ENCODE measurements around the gene KLHL22.

KLHL22 gene

DNA sequence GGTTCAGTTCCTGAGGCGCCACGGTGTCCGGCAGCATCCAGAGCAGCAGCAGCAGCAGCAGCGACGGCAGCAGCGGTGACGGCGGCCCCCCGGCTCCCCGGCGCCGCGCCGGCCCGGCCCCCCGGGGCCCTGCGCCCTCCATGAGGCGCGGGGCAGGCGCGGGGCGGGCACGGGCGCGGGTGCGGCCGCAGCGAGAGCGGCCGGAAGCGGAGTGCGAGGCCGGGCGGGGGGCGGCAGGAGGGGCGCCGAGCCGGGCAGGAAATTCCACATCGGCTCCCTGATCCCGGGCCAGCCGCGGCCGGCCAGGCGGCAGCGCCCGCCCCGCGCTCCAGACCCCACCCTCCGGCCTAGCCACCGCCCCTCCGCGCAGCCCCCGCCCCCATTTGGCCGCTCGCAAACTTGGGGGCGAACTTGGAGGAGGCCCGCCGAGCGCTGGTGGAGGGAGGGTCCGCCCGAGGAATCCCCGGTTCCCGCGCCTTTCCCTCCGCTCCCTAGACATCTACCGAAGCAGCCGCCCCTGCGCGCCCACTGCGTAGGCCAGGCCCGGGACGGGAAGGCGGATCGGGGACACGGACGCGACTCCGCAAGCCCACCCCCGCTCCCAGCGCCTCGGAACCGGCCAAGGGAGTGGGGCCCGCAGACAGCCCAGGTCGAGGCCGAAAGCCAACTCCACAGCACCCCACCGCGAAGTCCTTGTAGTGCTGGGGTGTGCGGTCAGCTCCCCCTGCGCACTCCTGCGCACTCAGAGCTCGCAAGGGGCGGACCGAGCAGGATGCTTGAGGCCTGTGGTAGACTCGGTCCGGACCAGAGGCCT lies 57.8 kb downstream of the KLHL22 start, which contains the start of gene SCARF2:
Gene SCARF2, minus strand, starts transcription at position 213 of the 814 bp plus-strand sequence. Its CDS starts 71 bp downstream, at position 142.
- TF ChIP-seq ZFX (IDR thresholded peaks at IDR 0.05; ENCODE audit: borderline replicate concordance) (no peak), CTCF (IDR thresholded peaks at IDR 0.05) (no peak)
- H3K27ac ChIP-seq: no peak within 1 kb of the TSS

DNA sequence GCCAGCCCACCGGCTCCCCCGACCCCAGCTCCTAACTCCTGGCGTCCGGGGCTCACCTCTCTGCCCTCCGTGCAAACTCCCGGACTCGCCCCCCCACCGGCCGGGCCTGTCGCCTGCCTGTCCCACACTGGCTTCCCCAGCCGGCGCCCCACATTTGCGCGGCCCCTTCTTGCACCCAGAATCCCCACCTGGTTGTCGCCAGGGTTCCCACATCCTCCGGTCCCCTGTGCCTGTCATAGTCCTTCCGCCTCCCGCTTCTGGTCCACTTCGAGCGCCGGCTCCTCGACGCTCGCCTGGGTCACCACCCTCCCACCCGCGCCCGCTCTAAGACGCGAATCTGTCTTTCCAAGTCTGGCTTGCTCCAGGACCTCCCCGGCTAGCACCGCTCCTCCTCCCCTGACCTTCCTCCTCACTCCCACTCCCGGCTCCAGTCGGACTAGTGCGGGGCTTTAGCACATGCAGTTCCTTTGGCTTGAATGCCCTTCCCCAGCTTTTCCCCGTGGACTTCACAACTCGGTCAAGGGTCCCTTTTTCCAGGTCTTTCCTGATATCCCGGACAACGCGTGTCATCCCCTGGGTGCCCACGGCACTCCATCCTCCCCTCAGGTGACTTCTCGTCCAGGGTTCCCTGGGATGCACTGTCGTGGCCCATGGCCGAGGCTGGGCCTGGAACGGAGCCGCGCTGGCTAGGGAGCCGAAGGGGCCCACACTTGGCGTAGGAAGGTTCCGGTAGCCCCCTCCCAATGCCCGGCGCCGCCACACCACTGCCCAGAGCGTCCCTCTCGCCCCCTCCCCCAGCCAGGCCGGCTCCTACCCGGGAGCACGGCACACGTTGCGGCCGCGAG lies 58.6 kb downstream of the KLHL22 start:
- no peak overlapping the region for H3K27ac ChIP-seq

DNA sequence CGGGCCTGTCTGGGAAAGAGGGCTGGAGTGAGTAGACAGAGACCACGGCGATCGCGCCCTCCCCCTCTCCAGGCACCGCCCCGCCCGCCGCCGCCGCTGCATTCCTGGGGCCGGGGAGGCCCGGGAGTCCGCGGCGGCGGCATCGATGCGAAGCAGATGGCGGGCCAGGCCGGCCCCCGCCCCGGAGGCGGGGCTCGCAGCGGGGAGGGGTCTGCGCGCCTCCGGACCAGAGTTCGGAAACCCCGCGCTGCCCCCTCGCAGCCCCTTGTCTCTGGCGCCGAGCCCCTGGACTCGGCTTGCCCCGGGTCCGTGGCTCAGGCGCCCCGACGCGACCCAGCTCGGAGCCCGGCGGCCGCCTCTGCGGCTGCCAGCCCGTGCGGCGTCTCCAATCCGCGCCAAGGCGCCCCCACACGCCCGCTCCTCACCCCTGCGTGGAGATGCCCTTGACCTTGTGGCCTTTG lies 59.3 kb downstream of the KLHL22 start:
- TF ChIP-seq ZFX (IDR thresholded peaks at IDR 0.05; ENCODE audit: borderline replicate concordance) (no peak), CTCF (IDR thresholded peaks at IDR 0.05) (no peak)
- H3K27ac ChIP-seq: no peak overlapping the region

More for the DNA sequence above, 58.6 kb downstream of the KLHL22 start:
- no peak for TF ChIP-seq ZFX (IDR thresholded peaks at IDR 0.05; ENCODE audit: borderline replicate concordance)
- TF ChIP-seq CTCF (IDR thresholded peaks at IDR 0.05): no peak

- no peak for TF ChIP-seq ZFX (IDR thresholded peaks at IDR 0.05; ENCODE audit: borderline replicate concordance)
- TF ChIP-seq CTCF (IDR thresholded peaks at IDR 0.05): no peak
- H3K27ac ChIP-seq: no peak overlapping the region
These were observed 59.9 kb downstream of the KLHL22 start for GRCh38 chr22:20435436-20436306.

DNA sequence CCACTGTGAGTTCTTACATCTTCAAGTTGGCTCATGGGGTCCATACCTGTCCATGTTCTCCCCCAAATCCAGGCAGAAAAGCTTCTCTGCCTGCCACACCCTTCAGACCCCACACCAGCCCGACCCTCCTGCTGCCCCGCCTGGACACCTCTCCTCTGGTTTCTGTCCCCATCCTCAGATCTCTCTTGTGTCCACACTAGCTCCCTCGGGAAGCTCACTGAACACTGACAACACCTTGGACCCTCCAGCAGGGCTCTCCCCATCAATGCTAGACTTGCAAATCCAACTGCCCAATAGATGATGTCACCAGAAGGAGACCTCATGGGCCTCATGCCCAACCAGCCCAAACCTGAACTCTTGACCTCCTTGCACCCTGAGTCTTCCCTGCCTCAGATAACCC lies 60.8 kb downstream of the KLHL22 start:
- no peak overlapping the region for H3K27ac ChIP-seq
- TF ChIP-seq ZFX (IDR thresholded peaks at IDR 0.05; ENCODE audit: borderline replicate concordance): no peak
- TF ChIP-seq CTCF (IDR thresholded peaks at IDR 0.05): no peak

DNA sequence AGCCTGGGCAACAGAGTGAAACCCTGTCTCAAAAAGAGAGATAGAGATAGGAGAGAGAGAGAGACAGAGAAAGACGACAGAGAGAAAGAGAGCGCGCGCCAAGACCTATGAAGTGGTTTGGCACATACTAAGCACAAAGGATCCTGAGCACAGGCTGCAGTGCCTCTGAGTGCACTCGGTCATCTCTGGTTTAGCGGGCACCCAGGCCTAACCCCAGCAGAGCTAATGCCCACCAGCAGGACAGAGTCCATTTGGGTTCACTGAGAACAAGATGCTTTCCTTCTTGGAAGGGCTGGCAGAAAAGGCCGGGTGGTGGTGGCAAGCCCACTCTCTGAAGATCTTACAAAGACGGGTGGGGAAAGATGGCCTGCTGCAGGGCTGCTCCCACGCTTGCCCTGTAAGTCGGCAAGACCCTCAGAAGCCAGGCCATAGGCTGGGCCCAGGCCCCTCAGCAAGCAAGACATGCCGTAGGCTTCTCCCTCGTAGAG lies 61.3 kb downstream of the KLHL22 start:
- no peak overlapping the region for H3K27ac ChIP-seq
- TF ChIP-seq CTCF (IDR thresholded peaks at IDR 0.05): no peak
- no peak for TF ChIP-seq ZFX (IDR thresholded peaks at IDR 0.05; ENCODE audit: borderline replicate concordance)
